Ovary (tissue), 9 donors: Measurements from ENCODE around the gene CASP14. TPM values are rescaled to one million over a fixed set of nuclear protein-coding genes. Genes with fewer than 3 reads are reported as not detected.
"Not testable (repeated sequence)": the region's sequence is repeated elsewhere in the genome, so short reads cannot be mapped to it uniquely, and the experiment has no call there.

Experiments used
- DNase-seq, 5 donors: peaks; one replicate each; pipeline ENCODE4 v3.0.0-alpha.2; 2019 to 2020
- H3K27ac ChIP-seq, 2 donors: fragments of 200-600 bp; one replicate each; pipeline versions ENCODE4 v1.5.1 to v1.8.0; 2019 to 2022
- H3K27me3 ChIP-seq: fragments of 200-600 bp; one replicate; pipeline ENCODE4 v1.8.0; 2022
- H3K36me3 ChIP-seq: fragments of 200-600 bp; sonication (generic); one replicate; pipeline ENCODE4 v1.5.1; 2019
- H3K4me1 ChIP-seq: one replicate; pipeline ENCODE4 v1.8.1; 2013; ENCODE audit warnings: mild to moderate bottlenecking, moderate library complexity; ENCODE audit not compliant: insufficient read depth
- H3K4me3 ChIP-seq: fragments of 200-600 bp; sonication (generic); one replicate; pipeline ENCODE4 v1.5.1; 2017
- H3K9me3 ChIP-seq, 2 donors: fragments of 200-600 bp in 1 of 2; sonication (generic) in 1 of 2; one replicate each; pipeline versions ENCODE4 v1.5.1 to v1.8.1; 2013 to 2019; ENCODE audit warnings: mild to moderate bottlenecking in 1 of 2, moderate library complexity in 1 of 2
- CTCF ChIP-seq, 3 donors: fragments of 450-650 bp in 2 of 3; fragments of 200-600 bp in 1 of 3; IDR thresholded peaks; one replicate each; pipeline versions ENCODE4 v1.5.1 to v1.8.0; 2016 to 2022; ENCODE audit warnings: antibody characterized with exemption in 3 of 3, mild to moderate bottlenecking in 1 of 3
- EP300 ChIP-seq: sonication (generic); formaldehyde crosslinking; IDR thresholded peaks from one replicate; pipeline ENCODE4 v1.6.1; 2017; ENCODE audit warnings: antibody characterized with exemption
- POLR2A ChIP-seq: fragments of 450-650 bp; IDR thresholded peaks from one replicate; pipeline ENCODE4 v1.6.1; 2017; ENCODE audit warnings: antibody characterized with exemption, mild to moderate bottlenecking, moderate library complexity
- WGBS, 3 donors: extraction: QIAGEN DNeasy Blood & Tissue Kit in 1 of 3; methylation state at CpG; one replicate each; pipeline versions ENCODE4 v1.1.5 to v1.1.7; 2013 to 2017; 5-methylcytosine and 5-hydroxymethylcytosine counted together
- intact Hi-C, 4 donors: fragments of 100-400 bp; cut with DNase I; formaldehyde crosslinking; loops; one replicate each; pipeline versions ENCODE4 v1.11.0 to v1.15.1; 2022 to 2023
- polyA plus RNA-seq, 2 donors: library from polyadenylated mRNA; stranded (reverse); fragments of 200-250 nt in 1 of 2; fragments of 350-450 nt in 1 of 2; fragmentation: Illumina TruSeq in 1 of 2; extraction: RNeasy Lipid Tissue Mini Kit (QIAGEN cat#74804) in 1 of 2; gene quantifications; one replicate each; pipeline ENCODE4 v1.2.3, GENCODE V29; 2013 to 2014
- total RNA-seq, 7 donors: library from RNA; depleted of rRNA in 2 of 7; stranded (reverse); fragments of >200 nt in 2 of 7; fragmentation: NEBNext Ultra II Directional in 3 of 7; extraction: Animal tissue kit (Norgen Biotek cat#: 25700) in 3 of 7; gene quantifications; one replicate each; pipeline versions ENCODE4 v1.1.0 to v1.2.4, GENCODE V29; 2016 to 2023
- donor health status: DM: no; HTN: no; CAD: no; lungs with moderate emphysema.
- donor health status: DM: no; HTN: no; CAD: no.
- donor health status: Bipolar disorder and iron deficiency.
- donor health status: DM: yes; HTN: yes; CAD: no.
- donor health status: DM: no; HTN: no; CAD: no.
- donor health status: DM: yes; HTN: yes; CAD: no.

CASP14 gene
- total and polyA plus RNA-seq, 9 donors: not detected

GRCh38 chr19:15048128-15048527, 1.2 kb upstream of the CASP14 start:
- WGBS, 3 donors: 49 to 66% (median 55%) methylated on average over 5 of the region's 5 CpGs
- H3K4me1 ChIP-seq: no peaks in the 10 kb centered on the region
- no peak for DNase-seq
- no peak for TF ChIP-seq CTCF (IDR thresholded peaks at IDR 0.05)
- TF ChIP-seq POLR2A: no peak
- no peak for TF ChIP-seq EP300
- H3K36me3 ChIP-seq: no peaks in the 10 kb centered on the region
- intact Hi-C loops: no loop called here
- H3K27ac ChIP-seq: no peak overlapping the region
- no peak overlapping the region for H3K4me3 ChIP-seq
- no peaks in the 10 kb centered on the region for H3K27me3 ChIP-seq
- H3K9me3 ChIP-seq: no peaks in the 10 kb centered on the region

- no peaks in the 10 kb centered on the region for H3K9me3 ChIP-seq
- no peaks in the 10 kb centered on the region for H3K36me3 ChIP-seq
- H3K27ac ChIP-seq: no peak overlapping the region
- no peak for DNase-seq
- no peaks in the 10 kb centered on the region for H3K27me3 ChIP-seq
- intact Hi-C loops: no loop called here
- TF ChIP-seq EP300: no peak
- no peak for TF ChIP-seq CTCF (IDR thresholded peaks at IDR 0.05)
- no peak for TF ChIP-seq POLR2A
- no peak overlapping the region for H3K4me3 ChIP-seq
- WGBS, 3 donors: 79 to 89% (median 86%) methylated on average over 2 of the region's 2 CpGs
- no peaks in the 10 kb centered on the region for H3K4me1 ChIP-seq
Measured at GRCh38 chr19:15050639-15051038, 1.4 kb downstream of the CASP14 start.

- H3K4me1 ChIP-seq: no peaks in the 10 kb centered on the region
- 81 to 86% (median 84%) methylated on average over 12 of the region's 12 CpGs for WGBS, 3 donors
- intact Hi-C loops: no loop called here
- H3K9me3 ChIP-seq: no peaks in the 10 kb centered on the region
- no peak for DNase-seq
- H3K27me3 ChIP-seq: no peaks in the 10 kb centered on the region
- TF ChIP-seq EP300: no peak
- H3K36me3 ChIP-seq: no peaks in the 10 kb centered on the region
- H3K4me3 ChIP-seq: no peak overlapping the region
- no peak overlapping the region for H3K27ac ChIP-seq
Measured at GRCh38 chr19:15062036-15062435, 12.8 kb downstream of the CASP14 start.

GRCh38 chr19:15070386-15070785, 21.1 kb downstream of the CASP14 start:
- 64 to 71% (median 71%) methylated on average over 4 of the region's 4 CpGs for WGBS, 3 donors

GRCh38 chr19:15072930-15073647, 23.8 kb downstream of the CASP14 start:
- intact Hi-C loops: no loop called here
- Histone ChIP-seq H3K9me3 (no peaks in the 10 kb centered on the region), H3K27me3 (no peaks in the 10 kb centered on the region), H3K27ac (no peak overlapping the region), H3K4me3 (no peak overlapping the region), H3K4me1 (no peaks in the 10 kb centered on the region), H3K36me3 (no peaks in the 10 kb centered on the region)
- WGBS, 3 donors: 64 to 74% (median 71%) methylated on average over 23 of the region's 23 CpGs
- TF ChIP-seq POLR2A (no peak), EP300 (no peak), CTCF (IDR thresholded peaks at IDR 0.05) (no peak)
- no peak for DNase-seq

More at GRCh38 chr19:15070386-15070785, 21.1 kb downstream of the CASP14 start:
- H3K4me3 ChIP-seq, H3K36me3 ChIP-seq, DNase-seq, intact Hi-C loops, H3K27ac ChIP-seq, H3K9me3 ChIP-seq, H3K4me1 ChIP-seq, H3K27me3 ChIP-seq: not testable (repeated sequence)
